GM10266 (cell line): ENCODE results near the gene OSTN.

Source experiments
- DNase-seq: peaks from one replicate; pipeline ENCODE4 v3.0.0; 2012; ENCODE audit errors: extremely low spot score
- TF ChIP-seq, protein P1 (sequence below): IDR thresholded peaks from 2 replicates; pipeline ENCODE4 v1.5.1; 2012; ENCODE audit warnings: mild to moderate bottlenecking, low read depth; ENCODE audit not compliant: control insufficient read depth, insufficient read depth; ENCODE audit errors: missing control alignments

The OSTN gene

GRCh38 chr3:191198932-191199331, at the start of gene OSTN:
Gene OSTN (plus strand): TSS chr3:191199241. CDS start chr3:191212533, 13,292 bp downstream.
- TF ChIP-seq, protein P1, sequence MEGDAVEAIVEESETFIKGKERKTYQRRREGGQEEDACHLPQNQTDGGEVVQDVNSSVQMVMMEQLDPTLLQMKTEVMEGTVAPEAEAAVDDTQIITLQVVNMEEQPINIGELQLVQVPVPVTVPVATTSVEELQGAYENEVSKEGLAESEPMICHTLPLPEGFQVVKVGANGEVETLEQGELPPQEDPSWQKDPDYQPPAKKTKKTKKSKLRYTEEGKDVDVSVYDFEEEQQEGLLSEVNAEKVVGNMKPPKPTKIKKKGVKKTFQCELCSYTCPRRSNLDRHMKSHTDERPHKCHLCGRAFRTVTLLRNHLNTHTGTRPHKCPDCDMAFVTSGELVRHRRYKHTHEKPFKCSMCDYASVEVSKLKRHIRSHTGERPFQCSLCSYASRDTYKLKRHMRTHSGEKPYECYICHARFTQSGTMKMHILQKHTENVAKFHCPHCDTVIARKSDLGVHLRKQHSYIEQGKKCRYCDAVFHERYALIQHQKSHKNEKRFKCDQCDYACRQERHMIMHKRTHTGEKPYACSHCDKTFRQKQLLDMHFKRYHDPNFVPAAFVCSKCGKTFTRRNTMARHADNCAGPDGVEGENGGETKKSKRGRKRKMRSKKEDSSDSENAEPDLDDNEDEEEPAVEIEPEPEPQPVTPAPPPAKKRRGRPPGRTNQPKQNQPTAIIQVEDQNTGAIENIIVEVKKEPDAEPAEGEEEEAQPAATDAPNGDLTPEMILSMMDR, result no peak
- no peak for DNase-seq

GRCh38 chr3:191151653-191152052, 47.4 kb upstream of the OSTN start:
- TF ChIP-seq, protein P1, result no peak
- no peak for DNase-seq

DNA sequence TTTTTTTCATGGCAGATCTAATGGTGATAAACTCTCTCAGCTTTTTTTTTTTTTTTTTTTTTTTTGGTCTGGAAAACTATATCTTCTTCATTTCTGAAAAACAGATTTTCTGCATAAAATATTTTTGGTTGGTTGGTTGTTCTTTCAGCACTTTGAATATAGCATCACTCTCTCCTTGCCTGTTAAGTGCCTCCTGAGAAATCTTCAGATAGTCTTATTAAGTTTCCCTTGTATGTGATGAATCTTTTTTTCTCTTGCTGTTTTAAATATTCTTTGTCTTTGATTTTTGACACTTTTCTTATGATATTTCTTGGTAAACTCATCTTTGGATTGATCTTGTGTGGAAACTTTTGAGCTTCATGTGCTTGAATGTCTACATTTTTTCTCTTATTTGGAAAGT, 44.2 kb upstream of the OSTN start:
- DNase-seq, result no peak
- TF ChIP-seq, protein P1, result no peak

- no peak for DNase-seq
- TF ChIP-seq, protein P1, result no peak
These were observed 40.8 kb upstream of the OSTN start for GRCh38 chr3:191158247-191158646.

- DNase-seq, result no peak
- TF ChIP-seq, protein P1, result no peak
These were observed 40.2 kb upstream of the OSTN start for GRCh38 chr3:191158815-191159214.

DNA sequence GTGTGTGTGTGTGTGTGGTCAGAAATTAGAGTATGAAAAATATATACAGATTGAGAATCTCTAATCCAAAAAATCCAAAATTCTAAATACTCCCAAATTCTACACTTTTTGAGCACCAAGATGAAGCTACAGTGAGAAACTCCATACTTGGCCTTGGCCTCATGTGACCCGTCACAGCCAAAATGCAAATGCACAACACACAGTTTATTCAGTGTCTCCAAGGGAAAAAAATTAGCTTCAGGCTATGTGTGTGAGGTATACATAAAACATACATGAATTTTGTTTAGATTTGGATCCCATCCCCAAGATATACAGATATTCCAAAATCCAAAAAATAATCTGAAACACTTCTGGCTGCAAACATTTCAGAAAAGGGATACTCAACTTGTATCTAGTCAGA, 33.2 kb upstream of the OSTN start:
- TF ChIP-seq, protein P1, result no peak
- no peak for DNase-seq

DNA sequence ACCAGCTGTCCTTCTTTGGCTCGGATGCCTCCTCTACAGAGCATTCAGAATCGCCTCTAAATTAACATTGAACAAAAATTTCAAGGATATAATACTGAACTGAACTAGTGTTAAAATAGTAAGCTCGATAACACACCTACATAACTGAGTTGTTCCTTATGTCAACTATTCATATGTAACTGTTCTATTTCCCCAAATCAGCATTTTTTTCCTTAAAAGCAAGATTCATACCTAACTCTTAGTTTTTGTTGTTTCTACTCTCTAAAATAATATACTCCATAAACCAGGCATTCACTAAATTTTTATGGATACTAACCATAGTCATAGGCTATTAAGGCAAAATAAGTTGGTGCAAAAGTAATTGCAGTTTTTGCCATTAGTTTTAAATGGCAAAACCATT, 32.7 kb upstream of the OSTN start:
- TF ChIP-seq, protein P1, result no peak
- no peak for DNase-seq

DNA sequence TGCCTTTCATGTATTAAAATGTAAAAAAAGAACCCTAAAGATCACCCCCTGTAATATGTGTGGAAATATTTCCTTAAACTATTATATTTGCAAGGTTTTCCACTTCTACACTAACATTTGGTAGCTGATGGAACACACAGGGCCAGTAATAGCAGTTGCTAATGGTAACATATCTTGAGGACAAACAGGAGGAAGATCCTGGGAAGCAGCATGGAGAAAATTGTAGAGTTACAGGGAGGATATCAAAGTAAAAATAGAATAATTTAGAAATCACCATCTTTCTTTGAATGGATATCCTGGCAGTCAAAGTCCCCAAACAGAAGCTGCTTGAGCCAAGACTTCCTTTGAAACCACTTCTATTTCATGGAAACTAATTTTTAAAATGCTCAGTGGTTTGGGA, 29.5 kb upstream of the OSTN start:
- DNase-seq, result no peak
- TF ChIP-seq, protein P1, result no peak
